ENCODE measurements around the gene AGBL4.

AGBL4 gene

GRCh38 chr1:48807554-48808260 lies 1216.0 kb downstream of the AGBL4 start (continued):
- no peak for TF ChIP-seq ZNF146 (tag by site-specific recombination; IDR thresholded peaks at IDR 0.05)
- TF ChIP-seq ZNF138 (tag by site-specific recombination; IDR thresholded peaks at IDR 0.05; ENCODE audit: borderline replicate concordance), result no peak
- TF ChIP-seq ZNF76 (tag by site-specific recombination; IDR thresholded peaks at IDR 0.05; ENCODE audit: borderline replicate concordance, low read depth), result no peak
- no peak for TF ChIP-seq ZBTB8A (tag by site-specific recombination; IDR thresholded peaks at IDR 0.05)
- TF ChIP-seq ZBTB10 (tag by site-specific recombination; IDR thresholded peaks at IDR 0.05), result no peak

- ChIA-PET POLR2A (no interaction called here), CTCF (interaction anchor here (3.1 kb wide), 1 partner anchor 14 kb away, joined by 11 read pairs; no protein-coding TSS in a partner anchor)
- H3K27ac ChIP-seq (ENCODE audit: extremely low read depth, low read depth, low read length), result no peak overlapping the region
- no peaks in the 10 kb centered on the region for H3K9me3 ChIP-seq (ENCODE audit: control insufficient read depth, insufficient read depth, low read depth, low read length)
- TF ChIP-seq ZNF354C (tag by site-specific recombination; IDR thresholded peaks at IDR 0.05; ENCODE audit: borderline replicate concordance, low read depth) (no peak), ZNF174 (tag by site-specific recombination; IDR thresholded peaks at IDR 0.05) (no peak), ZBTB17 (tag by site-specific recombination; IDR thresholded peaks at IDR 0.05) (no peak), BCL11B (tag by site-specific recombination; IDR thresholded peaks at IDR 0.05; ENCODE audit: low read depth) (no peak), WT1 (tag by site-specific recombination; IDR thresholded peaks at IDR 0.05) (no peak), MZF1 (tag by site-specific recombination; IDR thresholded peaks at IDR 0.05; ENCODE audit: borderline replicate concordance) (no peak), ZNF223 (tag by site-specific recombination; IDR thresholded peaks at IDR 0.05) (no peak), ZFP3 (tag by site-specific recombination; IDR thresholded peaks at IDR 0.05; ENCODE audit: low read depth) (no peak), EGR2 (tag by site-specific recombination; IDR thresholded peaks at IDR 0.05; ENCODE audit: low read depth) (no peak), ZSCAN5A (tag by site-specific recombination; IDR thresholded peaks at IDR 0.05) (no peak)
- no peaks in the 10 kb centered on the region for H3K4me1 ChIP-seq (ENCODE audit: control insufficient read depth, insufficient read depth, low read length)
- no peak overlapping the region for H3K4me3 ChIP-seq (ENCODE audit: low read depth, low read length)
- no peaks in the 10 kb centered on the region for H3K36me3 ChIP-seq (ENCODE audit: control insufficient read depth in 2 of 2, insufficient read depth in 1 of 2, low read length in 2 of 2)
Measured at GRCh38 chr1:48803474-48803873, 1220.3 kb downstream of the AGBL4 start.

- no peaks in the 10 kb centered on the region for H3K4me1 ChIP-seq (ENCODE audit: control insufficient read depth, insufficient read depth, low read length)
- CTCF ChIA-PET, result no interaction called here
- H3K27ac ChIP-seq (ENCODE audit: extremely low read depth, low read depth, low read length), result no peak overlapping the region
- no peaks in the 10 kb centered on the region for H3K36me3 ChIP-seq (ENCODE audit: control insufficient read depth in 2 of 2, insufficient read depth in 1 of 2, low read length in 2 of 2)
- TF ChIP-seq WT1 (tag by site-specific recombination; IDR thresholded peaks at IDR 0.05), result no peak
- TF ChIP-seq HOXA7 (CRISPR knock-in tag; IDR thresholded peaks at IDR 0.05; ENCODE audit: borderline replicate concordance), result no peak
- no peak for TF ChIP-seq GLIS1 (tag by site-specific recombination; IDR thresholded peaks at IDR 0.05)
- POLR2A ChIA-PET, result no interaction called here
- H3K4me3 ChIP-seq (ENCODE audit: low read depth, low read length), result no peak overlapping the region
- no peaks in the 10 kb centered on the region for H3K9me3 ChIP-seq (ENCODE audit: control insufficient read depth, insufficient read depth, low read depth, low read length)
Measured at GRCh38 chr1:48794816-48795215, 1228.9 kb downstream of the AGBL4 start.

Measured in HEK293 (cell line).